GM13976 (cell line): ENCODE data around the gene AQP6.

ENCODE experiments used
- DNase-seq: peaks from one replicate; pipeline ENCODE4 v3.0.0; 2012; ENCODE audit warnings: low spot score
- in situ Hi-C: fragments of 300-500 bp; cut with MboI; formaldehyde crosslinking; loops from one replicate; pipeline ENCODE4 v1.12.0; 2022; ENCODE audit warnings: low sequenced_read_pairs, mixed read lengths, inconsistent platforms; ENCODE audit not compliant: unreplicated experiment
- TF ChIP-seq, protein P1 (sequence below): IDR thresholded peaks from 2 replicates; pipeline ENCODE4 v1.5.1; 2012; ENCODE audit warnings: borderline replicate concordance, mild to moderate bottlenecking; ENCODE audit not compliant: insufficient read depth; ENCODE audit errors: extremely low read depth, missing control alignments, control extremely low read depth

Gene AQP6, protein sequence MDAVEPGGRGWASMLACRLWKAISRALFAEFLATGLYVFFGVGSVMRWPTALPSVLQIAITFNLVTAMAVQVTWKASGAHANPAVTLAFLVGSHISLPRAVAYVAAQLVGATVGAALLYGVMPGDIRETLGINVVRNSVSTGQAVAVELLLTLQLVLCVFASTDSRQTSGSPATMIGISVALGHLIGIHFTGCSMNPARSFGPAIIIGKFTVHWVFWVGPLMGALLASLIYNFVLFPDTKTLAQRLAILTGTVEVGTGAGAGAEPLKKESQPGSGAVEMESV

DNA sequence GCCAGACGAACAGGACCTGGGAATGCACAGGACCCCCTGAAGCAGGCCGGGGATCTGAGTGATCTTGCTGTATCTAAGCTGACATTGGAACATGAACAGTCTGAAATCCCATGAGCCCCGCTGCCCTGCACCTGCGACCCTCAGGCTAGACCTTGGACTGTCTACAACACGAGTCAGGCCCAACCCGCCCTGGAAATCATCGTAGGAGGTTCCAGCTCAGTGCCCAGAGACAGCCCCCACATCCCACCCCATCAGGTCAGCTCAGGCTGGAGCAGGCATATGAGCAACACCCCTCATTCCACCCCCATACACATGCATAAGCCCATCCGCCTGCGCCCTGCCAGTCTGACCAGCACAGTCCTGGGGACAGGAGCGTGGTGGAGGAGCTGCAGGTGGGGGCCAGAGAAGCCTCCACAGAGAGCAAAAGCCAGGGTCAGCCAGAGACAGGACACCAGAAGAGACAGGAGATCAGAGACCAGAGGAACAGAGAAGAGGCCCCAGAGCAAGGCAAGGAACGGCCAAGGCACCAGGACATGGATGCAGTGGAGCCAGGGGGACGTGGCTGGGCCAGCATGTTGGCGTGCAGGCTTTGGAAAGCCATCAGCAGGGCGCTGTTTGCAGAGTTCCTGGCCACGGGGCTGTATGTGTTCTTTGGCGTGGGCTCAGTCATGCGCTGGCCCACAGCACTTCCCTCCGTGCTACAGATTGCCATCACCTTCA, at the start of gene AQP6:
Gene AQP6, plus strand, starts transcription at position 307 of the 720 bp plus-strand sequence. Its CDS starts 227 bp downstream, at position 534.
- TF ChIP-seq, protein P1, sequence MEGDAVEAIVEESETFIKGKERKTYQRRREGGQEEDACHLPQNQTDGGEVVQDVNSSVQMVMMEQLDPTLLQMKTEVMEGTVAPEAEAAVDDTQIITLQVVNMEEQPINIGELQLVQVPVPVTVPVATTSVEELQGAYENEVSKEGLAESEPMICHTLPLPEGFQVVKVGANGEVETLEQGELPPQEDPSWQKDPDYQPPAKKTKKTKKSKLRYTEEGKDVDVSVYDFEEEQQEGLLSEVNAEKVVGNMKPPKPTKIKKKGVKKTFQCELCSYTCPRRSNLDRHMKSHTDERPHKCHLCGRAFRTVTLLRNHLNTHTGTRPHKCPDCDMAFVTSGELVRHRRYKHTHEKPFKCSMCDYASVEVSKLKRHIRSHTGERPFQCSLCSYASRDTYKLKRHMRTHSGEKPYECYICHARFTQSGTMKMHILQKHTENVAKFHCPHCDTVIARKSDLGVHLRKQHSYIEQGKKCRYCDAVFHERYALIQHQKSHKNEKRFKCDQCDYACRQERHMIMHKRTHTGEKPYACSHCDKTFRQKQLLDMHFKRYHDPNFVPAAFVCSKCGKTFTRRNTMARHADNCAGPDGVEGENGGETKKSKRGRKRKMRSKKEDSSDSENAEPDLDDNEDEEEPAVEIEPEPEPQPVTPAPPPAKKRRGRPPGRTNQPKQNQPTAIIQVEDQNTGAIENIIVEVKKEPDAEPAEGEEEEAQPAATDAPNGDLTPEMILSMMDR, result no peak
- in situ Hi-C loops, result loop anchor here (10.0 kb wide), 1 partner anchor 82 kb away; the partner anchor contains the start of gene ASIC1
- no peak for DNase-seq

DNA sequence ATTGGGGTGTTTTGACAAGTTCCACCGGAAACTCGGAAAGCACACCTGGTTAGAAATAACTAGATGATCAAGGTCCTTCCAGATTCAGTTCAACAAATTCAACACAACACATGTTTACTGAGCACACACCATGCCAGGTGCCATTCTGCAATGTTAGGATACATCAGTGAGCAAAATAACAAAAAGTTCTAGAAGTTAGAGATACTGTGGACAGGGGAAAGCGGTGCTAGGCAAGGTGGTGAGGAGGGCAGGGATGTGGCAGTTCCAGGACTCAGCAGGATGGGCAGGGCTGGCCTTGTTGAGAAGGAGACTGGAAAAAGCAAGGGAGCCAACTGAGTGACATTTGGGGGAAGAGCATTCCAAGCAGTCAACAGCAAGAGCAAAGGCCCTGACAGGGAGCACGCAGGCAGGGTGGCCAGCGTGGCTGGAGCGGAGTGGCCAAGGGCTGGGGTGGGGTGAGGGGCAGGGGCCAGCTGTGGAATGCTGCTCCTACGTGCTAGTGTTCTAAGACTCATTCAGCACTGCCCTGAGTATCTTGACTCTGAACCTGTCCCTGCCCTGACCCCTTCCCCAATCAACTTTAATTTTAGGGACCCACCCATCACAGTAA, 49.6 kb upstream of the AQP6 start:
- TF ChIP-seq, protein P1, result no peak
- DNase-seq, result no peak
- in situ Hi-C loops, result no loop called here

DNA sequence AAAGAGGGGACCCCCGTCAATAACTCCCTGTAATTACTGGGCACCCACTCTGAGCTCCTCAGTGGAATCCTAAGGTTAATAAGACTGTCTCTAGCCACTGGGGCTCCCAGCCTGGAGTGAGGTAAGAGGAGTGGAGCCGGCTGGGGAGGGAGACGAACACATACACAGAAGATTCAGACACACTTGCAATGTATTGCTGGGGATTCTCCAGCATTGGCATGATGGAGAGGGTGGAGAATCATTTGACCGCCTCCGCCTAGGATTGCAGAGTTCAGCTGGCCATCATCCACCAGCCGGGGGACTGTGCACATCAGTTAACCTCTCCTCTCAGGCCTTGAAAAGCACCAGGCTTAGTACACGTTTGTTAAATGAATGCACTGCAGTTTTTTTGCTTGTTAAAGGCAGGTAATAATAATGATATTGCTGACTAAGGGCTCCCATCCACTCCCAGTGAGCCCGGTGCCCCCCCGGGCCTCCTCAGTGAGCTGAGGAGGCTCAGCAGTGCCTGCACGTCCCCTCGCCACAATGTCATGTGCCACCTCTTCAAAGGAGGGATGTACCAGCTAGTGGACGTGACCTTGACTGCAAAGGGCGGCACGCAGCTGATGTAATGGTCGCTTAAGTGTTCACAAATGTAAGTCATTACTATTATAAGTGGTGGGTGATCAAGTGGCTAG, 48.7 kb upstream of the AQP6 start:
- in situ Hi-C loops, result no loop called here
- no peak for DNase-seq
- TF ChIP-seq, protein P1, result no peak

DNA sequence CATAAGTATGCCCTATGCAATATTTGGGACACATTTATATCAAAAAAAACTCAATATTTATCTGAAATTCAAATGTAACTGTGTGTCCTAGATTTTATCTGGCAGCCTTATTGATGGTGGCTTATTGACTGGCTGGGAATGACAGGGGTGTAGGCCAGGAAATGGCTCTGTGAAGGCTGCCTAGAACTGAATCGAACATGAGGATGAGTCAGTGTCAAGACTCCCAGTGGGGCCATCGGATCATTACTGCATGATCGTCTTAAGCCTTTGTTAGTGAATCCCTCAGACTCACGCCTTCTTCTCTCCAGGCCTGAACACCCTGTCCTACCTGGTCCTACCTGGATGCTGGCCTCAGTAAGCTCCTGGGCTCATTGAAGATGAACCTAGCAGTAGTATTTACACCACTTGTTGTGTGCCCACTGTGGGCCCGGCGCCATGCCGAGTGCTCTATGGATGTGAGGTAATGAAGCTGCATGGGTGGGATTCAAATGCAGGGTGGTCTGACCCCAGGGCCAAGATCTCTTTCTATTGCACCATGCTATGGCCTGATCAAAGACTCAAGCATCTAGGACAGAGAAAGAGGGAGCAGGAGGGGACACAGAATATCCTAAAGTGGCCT, 48.0 kb upstream of the AQP6 start:
- in situ Hi-C loops, result no loop called here
- TF ChIP-seq, protein P1, result no peak
- DNase-seq, result no peak

DNA sequence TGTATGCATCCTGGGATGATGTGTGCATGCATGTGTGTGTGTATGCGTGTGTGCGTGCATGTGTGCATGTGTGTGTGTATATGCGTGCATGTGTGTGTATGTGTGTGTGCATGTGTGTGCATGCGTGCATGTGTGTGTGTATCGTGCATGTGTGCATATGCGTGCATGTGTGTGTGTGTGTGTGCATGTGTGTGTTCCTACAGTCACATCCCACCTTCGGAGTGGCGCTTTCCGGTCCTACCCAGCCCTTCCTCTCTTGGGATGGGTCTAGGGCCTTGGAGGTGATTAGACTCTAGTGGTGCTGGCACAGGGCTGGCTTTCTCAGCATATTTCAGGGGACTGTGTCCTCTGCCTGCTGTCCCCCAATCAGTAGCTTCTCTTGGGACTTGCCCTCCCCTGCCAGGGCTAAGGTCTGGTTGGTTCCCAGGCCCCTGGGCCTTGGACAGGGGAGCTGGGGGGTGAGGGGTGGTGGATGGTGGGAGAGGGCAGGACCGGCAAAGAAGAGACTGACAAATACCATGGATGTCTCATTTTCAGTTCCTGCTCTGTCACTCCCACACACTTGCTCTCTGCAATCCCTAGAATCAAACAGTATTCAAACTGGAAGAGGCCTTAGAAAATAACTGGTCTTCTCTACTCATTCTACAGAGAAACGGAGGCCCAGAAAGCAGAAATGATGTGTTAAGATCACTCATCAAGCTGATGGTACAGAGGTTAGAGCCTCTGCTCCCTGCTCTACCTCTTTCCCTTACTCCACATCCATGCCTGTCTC, 47.1 kb upstream of the AQP6 start:
- no peak for DNase-seq
- TF ChIP-seq, protein P1, result no peak
- in situ Hi-C loops, result no loop called here

DNA sequence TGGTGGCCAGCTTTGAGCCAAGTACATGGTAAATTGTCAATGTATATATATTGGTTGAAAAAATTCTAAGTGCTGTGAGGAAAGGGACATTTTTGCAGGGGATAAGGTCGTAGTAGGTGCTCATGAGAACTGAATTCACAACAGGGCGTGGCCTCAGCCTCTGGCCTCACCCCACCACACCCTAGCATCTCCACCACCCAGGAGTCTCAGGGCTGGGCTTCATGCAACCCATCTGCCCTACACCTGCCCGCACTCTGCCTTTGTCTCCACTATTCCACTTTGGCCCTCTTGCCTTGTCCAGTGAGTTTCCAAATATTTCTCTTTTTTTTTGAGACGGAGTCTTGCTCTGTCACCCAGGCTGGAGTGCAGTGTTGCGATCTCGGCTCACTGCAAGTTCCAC, 44.3 kb upstream of the AQP6 start:
- no peak for DNase-seq
- TF ChIP-seq, protein P1, result no peak
- in situ Hi-C loops, result no loop called here
